ENCODE data around the gene LCMT1.

DNA sequence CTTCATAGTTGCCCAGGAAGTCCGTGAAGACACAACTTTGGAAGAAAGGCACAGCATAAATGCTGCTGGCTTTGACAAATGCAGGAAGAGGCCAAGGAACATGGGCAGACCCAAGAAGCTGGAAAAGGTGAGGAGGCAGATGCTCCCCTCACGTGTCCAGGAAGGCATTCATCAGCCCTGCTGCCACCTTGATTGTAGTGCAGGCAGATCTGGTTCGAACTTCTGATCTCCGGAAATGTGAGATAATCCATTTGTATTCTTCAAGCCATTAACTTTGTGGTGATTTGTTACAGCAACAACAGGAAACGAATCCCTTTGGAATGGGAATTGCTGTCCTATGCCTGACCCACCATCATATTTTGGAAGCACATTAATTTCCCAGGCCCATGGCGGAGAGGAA, 28.5 kb upstream of the LCMT1 start:
- TF ChIP-seq, protein P1, sequence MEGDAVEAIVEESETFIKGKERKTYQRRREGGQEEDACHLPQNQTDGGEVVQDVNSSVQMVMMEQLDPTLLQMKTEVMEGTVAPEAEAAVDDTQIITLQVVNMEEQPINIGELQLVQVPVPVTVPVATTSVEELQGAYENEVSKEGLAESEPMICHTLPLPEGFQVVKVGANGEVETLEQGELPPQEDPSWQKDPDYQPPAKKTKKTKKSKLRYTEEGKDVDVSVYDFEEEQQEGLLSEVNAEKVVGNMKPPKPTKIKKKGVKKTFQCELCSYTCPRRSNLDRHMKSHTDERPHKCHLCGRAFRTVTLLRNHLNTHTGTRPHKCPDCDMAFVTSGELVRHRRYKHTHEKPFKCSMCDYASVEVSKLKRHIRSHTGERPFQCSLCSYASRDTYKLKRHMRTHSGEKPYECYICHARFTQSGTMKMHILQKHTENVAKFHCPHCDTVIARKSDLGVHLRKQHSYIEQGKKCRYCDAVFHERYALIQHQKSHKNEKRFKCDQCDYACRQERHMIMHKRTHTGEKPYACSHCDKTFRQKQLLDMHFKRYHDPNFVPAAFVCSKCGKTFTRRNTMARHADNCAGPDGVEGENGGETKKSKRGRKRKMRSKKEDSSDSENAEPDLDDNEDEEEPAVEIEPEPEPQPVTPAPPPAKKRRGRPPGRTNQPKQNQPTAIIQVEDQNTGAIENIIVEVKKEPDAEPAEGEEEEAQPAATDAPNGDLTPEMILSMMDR (IDR thresholded peaks at IDR 0.05) = no peak
- TF ChIP-seq POLR2A (IDR thresholded peaks at IDR 0.05) = no peak

Measured in Peyer's patch (tissue), 4 donors.